HepG2 (cell line): Measurements from ENCODE around the gene HOXC11. TPM values are rescaled to one million over a fixed set of nuclear protein-coding genes. Genes with fewer than 3 reads are reported as not detected.

ENCODE experiments used
- ATAC-seq: fragments of 200-7000 bp; cut with Tn5 transposase; 3 replicates; pipeline ENCODE4 v1.9.1; 2020; ENCODE audit warnings: mild to moderate bottlenecking, moderate library complexity
- BruUV-seq: library from RNA; stranded (reverse); fragments of 400-500 nt; replicated peaks from 2 replicates; lab custom pipeline; 2021; lab: Mats Ljungman, UMichigan
- CTCF ChIA-PET: fragments of 300-600 bp; formaldehyde crosslinking; extraction: SDS; loops from one replicate; lab custom pipeline; 2021; ENCODE audit warnings: low total read pairs, inconsistent platforms, low intra/inter-chr PET ratio; lab: Yijun Ruan, JAX
- POLR2A ChIA-PET: fragments of 350-600 bp; sonication (Branson Sonifier 250); formaldehyde crosslinking; loops from one replicate; lab custom pipeline; 2020; ENCODE audit warnings: antibody characterized with exemption, inconsistent platforms; lab: Yijun Ruan, JAX
- DNase-seq: peaks from one replicate; pipeline ENCODE4 v3.0.0-alpha.2; 2015; ENCODE audit warnings: low spot score
- FAIRE-seq: peaks from 3 replicates; lab custom pipeline; 2011; peaks lifted over from hg19 to GRCh38; lab: Jason Lieb, UNC
- H2AFZ ChIP-seq: one replicate; pipeline ENCODE4 v1.6.1; 2011; ENCODE audit warnings: low read length, inconsistent platforms
- H3K27ac ChIP-seq: fragments of 300-600 bp; 3 replicates; pipeline ENCODE4 v1.8.0; 2011; ENCODE audit warnings: mixed run types, mild to moderate bottlenecking, mixed read lengths, low read length, inconsistent platforms; ENCODE audit not compliant: insufficient read depth; ENCODE audit errors: extremely low read length
- H3K27me3 ChIP-seq, 2 experiments: fragments of 200-600 bp in 1 of 2; 2 replicates in 1 of 2; 3 replicates in 1 of 2; pipeline versions ENCODE4 v1.6.0 to v1.8.0; 2011; ENCODE audit warnings: low read length in 2 of 2, mild to moderate bottlenecking in 2 of 2, moderate library complexity in 2 of 2, inconsistent platforms in 1 of 2; ENCODE audit not compliant: insufficient read depth in 2 of 2, control insufficient read depth in 1 of 2
- H3K36me3 ChIP-seq, 2 experiments: fragments of 200-600 bp in 1 of 2; replicated peaks in 1 of 2; 2 replicates in 1 of 2; 3 replicates in 1 of 2; pipeline versions ENCODE4 v1.5.1 to v1.8.0; 2011; ENCODE audit warnings: low read length in 2 of 2, inconsistent platforms in 1 of 2; ENCODE audit not compliant: insufficient read depth in 2 of 2, control insufficient read depth in 1 of 2
- H3K4me1 ChIP-seq: 2 replicates; pipeline ENCODE4 v1.5.1; 2012; ENCODE audit warnings: low read length, inconsistent platforms; ENCODE audit not compliant: insufficient read depth
- H3K4me2 ChIP-seq: 2 replicates; pipeline ENCODE4 v1.6.0; 2011; ENCODE audit warnings: low read depth, low read length, inconsistent platforms
- H3K4me3 ChIP-seq, 3 experiments: fragments of 200-600 bp in 1 of 3; sonication (generic), shearing (Covaris generic) in 1 of 3; replicated peaks in 1 of 3; 2 replicates each; pipeline ENCODE4 v1.5.1; 2011 to 2016; ENCODE audit warnings: low read length in 3 of 3, inconsistent platforms in 2 of 3, low read depth in 2 of 3, mild to moderate bottlenecking in 2 of 3, control low read depth in 1 of 3, mixed read lengths in 1 of 3; ENCODE audit not compliant: insufficient read depth in 1 of 3
- H3K79me2 ChIP-seq: one replicate; pipeline ENCODE4 v1.6.1; 2011; ENCODE audit warnings: low read length, inconsistent platforms; ENCODE audit not compliant: insufficient read depth
- H3K9ac ChIP-seq: 2 replicates; pipeline ENCODE4 v1.6.0; 2011; ENCODE audit warnings: mild to moderate bottlenecking, low read depth, low read length, inconsistent platforms; ENCODE audit not compliant: insufficient read depth
- H3K9me3 ChIP-seq: 2 replicates; pipeline ENCODE4 v1.5.1; 2012; ENCODE audit warnings: mild to moderate bottlenecking, low read length
- H4K20me1 ChIP-seq: 2 replicates; pipeline ENCODE4 v1.6.0; 2011; ENCODE audit warnings: inconsistent platforms, mild to moderate bottlenecking, low read length, moderate library complexity; ENCODE audit not compliant: insufficient read depth
- CBX2 ChIP-seq, 2 experiments: fragments of 200-600 bp in 1 of 2; sonication (generic); formaldehyde crosslinking in 1 of 2; IDR thresholded peaks; 2 replicates each; pipeline versions ENCODE4 v1.7.0 to v1.8.1; 2018 to 2022; ENCODE audit warnings: low read depth in 2 of 2, low read length in 1 of 2, mild to moderate bottlenecking in 1 of 2, missing genetic modification reagents in 1 of 2
- ZNF512 ChIP-seq: sonication (generic); formaldehyde crosslinking; IDR thresholded peaks from 2 replicates; pipeline ENCODE4 v1.4.0; 2020; ENCODE audit warnings: mild to moderate bottlenecking, missing genetic modification reagents
- WGBS: methylation state at CpG from one replicate; pipeline ENCODE4 v1.1.6; 2017; ENCODE audit warnings: low lambda C conversion rate; 5-methylcytosine and 5-hydroxymethylcytosine counted together
- in situ Hi-C: cut with HindIII; loops from 2 replicates; pipeline ENCODE4 v1.10.0; 2017; ENCODE audit warnings: low pct_unique_long_range_greater_than_20kb; ENCODE audit not compliant: extremely low pct_ligation_motif_present
- intact Hi-C: fragments of 100-400 bp; cut with micrococcal nuclease; formaldehyde crosslinking; loops from one replicate; pipeline ENCODE4 v1.10.0; 2022; ENCODE audit not compliant: unreplicated experiment
- polyA plus RNA-seq, 8 experiments: library from polyadenylated mRNA; depleted of rRNA in 3 of 8; stranded (reverse) in 7 of 8; unstranded in 1 of 8; fragments of >200 nt; fragmentation: Illumina TruSeq in 4 of 8; extraction: Trizol in 4 of 8; gene quantifications; 2 replicates each; pipeline versions ENCODE4 v1.2.1 to v1.2.3, GENCODE V29; 2011 to 2016; ENCODE audit warnings: low read depth in 4 of 8, missing spikeins in 1 of 8, mixed read lengths in 1 of 8; ENCODE audit not compliant: insufficient read depth in 1 of 8
- total RNA-seq, 5 experiments: library from RNA; depleted of rRNA; stranded (reverse); fragments of >200 nt; fragmentation: Illumina TruSeq; extraction: Trizol; gene quantifications; 2 replicates each; pipeline ENCODE4 v1.2.3, GENCODE V29; 2016; ENCODE audit warnings: low read depth in 1 of 5

HOXC11 gene
- total and polyA plus RNA-seq, 2 of the 13 experiments (the other 11 are each of a cell fraction or from before 2014, with no cell fraction given): not detected

GRCh38 chr12:53976823-53977595 lies 4.1 kb downstream of the HOXC11 start:
- Histone ChIP-seq H3K4me3 (no peak overlapping the region), H2AFZ (no peak overlapping the region), H3K79me2 (no peaks in the 10 kb centered on the region), H3K9me3 (no peaks in the 10 kb centered on the region), H3K4me1 (peaks cover 44% of the 10 kb centered on the region), H3K9ac (no peak overlapping the region), H4K20me1 (no peaks in the 10 kb centered on the region), H3K27me3 (peaks cover 6 to 89% of the 10 kb centered on the region in 2 experiments), H3K27ac (no peak overlapping the region), H3K4me2 (no peak overlapping the region), H3K36me3 (no peaks in the 10 kb centered on the region)
- ATAC-seq (no peak), FAIRE-seq (no peak), DNase-seq (no peak)
- TF ChIP-seq CBX2 (IDR thresholded peaks at IDR 0.05; ENCODE audit: low read depth, low read length) (0 out of 2 replicates have a peak, but pooled peaks have one; percentile 22), CBX2 (CRISPR knock-in tag; IDR thresholded peaks at IDR 0.05; ENCODE audit: low read depth) (no peak), ZNF512 (CRISPR knock-in tag) (no peak)
- 52% methylated on average over 9 of the region's 9 CpGs for WGBS
- in situ Hi-C loops (no loop called here), intact Hi-C loops (no loop called here)
- ChIA-PET CTCF (no interaction called here), POLR2A (no interaction called here)
- BruUV-seq: no TSS peak
